Raji (cell line): Measurements from ENCODE around the gene SPHK1.

Experiments used
- POLR2A ChIP-seq: IDR thresholded peaks from 2 replicates; pipeline ENCODE4 v1.6.1; 2011; ENCODE audit warnings: low read depth, low read length, control low read depth; ENCODE audit not compliant: insufficient read depth

The SPHK1 gene

GRCh38 chr17:76390003-76390421 is 5.6 kb downstream of the SPHK1 start:
- no peak for TF ChIP-seq POLR2A

GRCh38 chr17:76391200-76391715 is 6.8 kb downstream of the SPHK1 start:
- TF ChIP-seq POLR2A: no peak

GRCh38 chr17:76394166-76394565 is 9.8 kb downstream of the SPHK1 start:
- TF ChIP-seq POLR2A: no peak

GRCh38 chr17:76395980-76396379 is 11.6 kb downstream of the SPHK1 start:
- TF ChIP-seq POLR2A: no peak

GRCh38 chr17:76397184-76397583 is 12.8 kb downstream of the SPHK1 start:
- TF ChIP-seq POLR2A: no peak

- TF ChIP-seq POLR2A: no peak
These were observed 13.5 kb downstream of the SPHK1 start for GRCh38 chr17:76397687-76398522.

GRCh38 chr17:76398523-76399174 is 14.2 kb downstream of the SPHK1 start:
- no peak for TF ChIP-seq POLR2A

GRCh38 chr17:76399175-76400172 is 15.1 kb downstream of the SPHK1 start:
- TF ChIP-seq POLR2A: no peak

- TF ChIP-seq POLR2A: no peak
These were observed 18.3 kb downstream of the SPHK1 start for GRCh38 chr17:76402711-76403110.

GRCh38 chr17:76404256-76404655 is 19.8 kb downstream of the SPHK1 start:
- no peak for TF ChIP-seq POLR2A

- TF ChIP-seq POLR2A: no peak
These were observed 20.7 kb downstream of the SPHK1 start for GRCh38 chr17:76404976-76405563.

GRCh38 chr17:76405607-76405966 is 21.2 kb downstream of the SPHK1 start:
- no peak for TF ChIP-seq POLR2A

- TF ChIP-seq POLR2A: no peak
These were observed 21.7 kb downstream of the SPHK1 start for GRCh38 chr17:76405967-76406647.

GRCh38 chr17:76407509-76407908 is 23.1 kb downstream of the SPHK1 start:
- no peak for TF ChIP-seq POLR2A
